C4-2B (cell line): ENCODE measurements around the gene KLK13.

ENCODE experiments used
- H3K27ac ChIP-seq: fragments of 450-650 bp; 2 replicates; pipeline ENCODE4 v1.5.1; 2017
- CTCF ChIP-seq: fragments of 450-650 bp; conservative IDR thresholded peaks from 2 replicates; pipeline ENCODE4 v1.5.1; 2017; ENCODE audit warnings: mild to moderate bottlenecking
- ZFX ChIP-seq: fragments of 450-650 bp; IDR thresholded peaks from 2 replicates; pipeline ENCODE4 v1.6.1; 2017

The KLK13 gene

GRCh38 chr19:51107406-51108065, 42.6 kb upstream of the KLK13 start:
- H3K27ac ChIP-seq: peak overlapping the region; percentile 66
- TF ChIP-seq ZFX: no peak
- TF ChIP-seq CTCF: no peak

DNA sequence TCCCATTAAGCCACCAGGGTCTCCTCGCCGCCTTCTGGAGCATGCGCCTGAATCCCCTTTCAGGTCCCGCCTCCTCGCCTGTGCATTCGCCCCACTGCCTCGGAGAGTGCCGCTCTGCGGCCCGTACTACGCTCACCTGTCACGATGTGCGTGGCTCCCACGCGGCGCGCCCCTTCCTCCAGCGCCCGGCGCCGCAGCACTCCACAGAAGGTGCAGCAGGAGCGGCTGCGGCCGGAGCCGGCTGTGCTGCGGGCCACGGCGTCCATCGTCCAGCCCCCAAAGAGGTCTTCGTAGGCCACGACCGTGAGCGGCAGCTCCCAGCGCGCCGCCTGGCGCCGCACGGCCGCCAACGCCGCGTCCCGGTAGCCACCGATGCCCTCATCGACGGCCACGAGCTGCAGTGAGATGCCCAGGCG, 39.0 kb upstream of the KLK13 start:
- no peak overlapping the region for H3K27ac ChIP-seq
- TF ChIP-seq CTCF (no peak), ZFX (no peak)

- TF ChIP-seq ZFX (no peak), CTCF (no peak)
- H3K27ac ChIP-seq: no peak overlapping the region
Observed at GRCh38 chr19:51102991-51103390, 38.1 kb upstream of the KLK13 start.

- H3K27ac ChIP-seq: no peak overlapping the region; the same call in 1 of the 2 replicates
- no peak for TF ChIP-seq ZFX
Observed at GRCh38 chr19:51101171-51101865, 36.4 kb upstream of the KLK13 start.

- H3K27ac ChIP-seq: no peak overlapping the region
- TF ChIP-seq CTCF (no peak), ZFX (no peak)
Observed at GRCh38 chr19:51100601-51101000, 35.7 kb upstream of the KLK13 start.

DNA sequence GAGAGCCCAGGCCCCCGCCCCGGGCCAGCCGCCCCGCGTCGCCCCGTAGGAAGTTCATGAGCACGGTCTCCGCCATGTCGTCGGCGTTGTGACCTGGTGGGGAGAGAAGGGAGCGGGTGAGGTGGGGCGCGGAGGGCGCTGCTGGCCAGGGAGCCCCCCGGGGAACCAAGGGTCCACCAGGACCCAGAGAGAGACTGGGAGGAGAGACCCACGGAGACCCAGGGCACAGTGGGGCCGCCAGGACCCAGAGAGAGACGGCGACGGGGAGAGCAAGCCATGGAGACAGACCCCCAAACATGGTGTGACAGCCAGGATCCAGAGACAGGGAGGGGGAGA, 34.1 kb upstream of the KLK13 start:
- no peak overlapping the region for H3K27ac ChIP-seq
- TF ChIP-seq ZFX (no peak), CTCF (no peak)

DNA sequence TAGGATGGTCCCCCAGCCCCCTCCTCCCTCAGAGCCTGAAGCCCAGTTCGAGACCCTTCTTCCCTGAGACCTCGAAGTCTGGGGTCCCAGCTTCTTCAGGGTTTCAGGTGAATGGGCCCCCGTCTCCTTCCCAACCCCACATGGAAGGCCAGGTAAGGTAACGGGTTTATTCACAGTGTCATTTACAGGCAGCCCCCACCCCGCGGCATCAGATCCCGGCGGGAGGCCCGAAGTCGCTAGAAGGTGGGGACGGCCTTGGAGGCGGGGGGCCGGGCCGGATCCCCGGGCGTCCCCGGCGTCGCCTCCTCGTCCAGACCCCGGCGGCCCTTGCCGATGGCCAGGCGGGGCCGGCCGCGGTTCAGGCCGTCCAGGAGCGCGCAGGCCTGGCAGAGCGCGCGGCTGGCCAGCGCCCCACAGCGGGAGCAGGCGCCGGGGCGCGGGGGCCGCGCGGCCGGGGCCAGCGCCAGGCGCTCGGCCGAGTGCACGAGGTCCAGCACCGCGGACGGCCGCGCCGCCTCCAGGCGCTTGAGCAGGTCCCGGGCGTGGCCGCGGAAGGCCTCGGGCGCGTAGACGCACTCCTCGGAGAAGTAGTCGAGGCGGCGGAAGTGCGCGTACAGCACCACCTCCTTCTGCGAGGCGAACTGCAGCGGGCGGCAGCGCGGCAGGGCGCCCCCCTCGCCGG, 33.6 kb upstream of the KLK13 start:
- TF ChIP-seq CTCF (no peak), ZFX (no peak)
- no peak overlapping the region for H3K27ac ChIP-seq
